ENCODE measurements around the gene GNB4.

DNA sequence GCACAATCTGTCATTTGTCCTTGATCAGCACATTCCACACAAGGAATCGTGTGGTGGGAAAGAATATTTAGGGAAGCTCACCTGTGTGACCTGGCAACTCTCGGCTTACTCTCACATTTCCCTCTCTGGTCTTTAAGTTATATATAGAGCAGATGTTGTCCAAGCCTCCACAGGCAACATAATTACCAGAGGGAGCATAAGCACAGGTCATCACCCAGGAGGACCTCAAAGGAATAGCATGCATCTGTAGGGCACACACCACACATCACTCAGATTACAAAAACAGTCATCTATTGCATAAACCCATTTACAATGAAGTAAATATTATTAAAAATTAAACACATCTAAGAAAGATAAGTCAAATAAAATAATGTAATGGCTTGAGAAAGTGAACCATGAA, 36.5 kb downstream of the GNB4 start:
- TF ChIP-seq POLR2A (IDR thresholded peaks at IDR 0.05; ENCODE audit: low read depth, low read length) (no peak), POLR2AphosphoS5 (IDR thresholded peaks at IDR 0.05; ENCODE audit: low read depth, low read length) (no peak), TAF1 (IDR thresholded peaks at IDR 0.05; ENCODE audit: borderline replicate concordance, low read depth, low read length) (no peak)
